Mesenchymal stem cell (in vitro differentiated cells and primary cell): Measurements from ENCODE around the gene ZFPL1.

Source experiments
- DNase-seq: peaks from one replicate; pipeline ENCODE4 v3.0.0-alpha.2; 2013
- H2AFZ ChIP-seq: one replicate; pipeline ENCODE4 v1.6.1; 2013; ENCODE audit warnings: low read depth, mild to moderate bottlenecking, control low read depth, inconsistent platforms, low read length, moderate library complexity
- H2AK5ac ChIP-seq: 2 replicates; pipeline ENCODE4 v1.6.1; 2013; ENCODE audit warnings: low read length, moderate library complexity, mild to moderate bottlenecking, inconsistent platforms; ENCODE audit not compliant: severe bottlenecking
- H2BK120ac ChIP-seq: one replicate; pipeline ENCODE4 v1.6.1; 2013; ENCODE audit warnings: low read depth, mild to moderate bottlenecking, inconsistent platforms, low read length, moderate library complexity
- H2BK12ac ChIP-seq, 2 experiments: one replicate each; pipeline ENCODE4 v1.6.1; 2013; ENCODE audit warnings: inconsistent platforms in 2 of 2, low read length in 2 of 2, mild to moderate bottlenecking in 2 of 2, moderate library complexity in 2 of 2, control low read depth in 1 of 2
- H2BK15ac ChIP-seq: one replicate; pipeline ENCODE4 v1.6.1; 2013; ENCODE audit warnings: mild to moderate bottlenecking, low read depth, inconsistent platforms; ENCODE audit not compliant: poor library complexity, severe bottlenecking
- H2BK5ac ChIP-seq: 2 replicates; pipeline ENCODE4 v1.6.1; 2013; ENCODE audit warnings: low read depth, mild to moderate bottlenecking, low read length, control low read depth, inconsistent platforms; ENCODE audit not compliant: poor library complexity, severe bottlenecking
- H3K14ac ChIP-seq, 2 experiments: one replicate each; pipeline ENCODE4 v1.6.1; 2013; ENCODE audit warnings: inconsistent platforms in 2 of 2, low read length in 2 of 2, control low read depth in 1 of 2, mild to moderate bottlenecking in 1 of 2, moderate library complexity in 1 of 2
- H3K18ac ChIP-seq, 2 experiments: one replicate each; pipeline ENCODE4 v1.6.1; 2013; ENCODE audit warnings: inconsistent platforms in 2 of 2, low read length in 2 of 2, control low read depth in 1 of 2, low read depth in 1 of 2, mild to moderate bottlenecking in 1 of 2
- H3K23ac ChIP-seq, 2 experiments: one replicate each; pipeline ENCODE4 v1.6.1; 2013; ENCODE audit warnings: inconsistent platforms in 2 of 2, low read length in 2 of 2, mild to moderate bottlenecking in 2 of 2, moderate library complexity in 2 of 2, control low read depth in 1 of 2
- H3K27ac ChIP-seq: 2 replicates; pipeline ENCODE4 v1.5.1; 2013; ENCODE audit warnings: mild to moderate bottlenecking, moderate library complexity, low read length, control low read depth, inconsistent platforms; ENCODE audit not compliant: poor library complexity, severe bottlenecking
- H3K27me3 ChIP-seq, 2 experiments: 2 replicates each; pipeline versions ENCODE4 v1.6.1 to v1.7.0; 2013; ENCODE audit warnings: low read length in 2 of 2, mild to moderate bottlenecking in 2 of 2, moderate library complexity in 2 of 2, control low read depth in 1 of 2, inconsistent platforms in 1 of 2; ENCODE audit not compliant: control insufficient read depth in 1 of 2, insufficient read depth in 1 of 2
- H3K36me3 ChIP-seq, 2 experiments: 2 replicates each; pipeline versions ENCODE4 v1.6.1 to v1.7.0; 2013; ENCODE audit warnings: low read length in 2 of 2, control low read depth in 1 of 2, inconsistent platforms in 1 of 2, low read depth in 1 of 2, mild to moderate bottlenecking in 1 of 2; ENCODE audit not compliant: insufficient read depth in 2 of 2, control insufficient read depth in 1 of 2
- H3K4ac ChIP-seq, 2 experiments: one replicate each; pipeline ENCODE4 v1.6.1; 2013; ENCODE audit warnings: inconsistent platforms in 2 of 2, low read length in 2 of 2, mild to moderate bottlenecking in 2 of 2, moderate library complexity in 2 of 2, control low read depth in 1 of 2, low read depth in 1 of 2
- H3K4me1 ChIP-seq: 2 replicates; pipeline ENCODE4 v1.6.1; 2013; ENCODE audit warnings: low read depth, low read length, control low read depth; ENCODE audit not compliant: control insufficient read depth, insufficient read depth
- H3K4me2 ChIP-seq: 2 replicates; pipeline ENCODE4 v1.6.1; 2013; ENCODE audit warnings: low read length, mild to moderate bottlenecking, inconsistent platforms; ENCODE audit not compliant: poor library complexity, severe bottlenecking
- H3K4me3 ChIP-seq, 2 experiments: 2 replicates each; pipeline versions ENCODE4 v1.5.1 to v1.7.0; 2013; ENCODE audit warnings: low read length in 2 of 2, mild to moderate bottlenecking in 2 of 2, control low read depth in 1 of 2, low read depth in 1 of 2; ENCODE audit not compliant: insufficient read depth in 1 of 2
- H3K79me1 ChIP-seq: replicated peaks from 2 replicates; pipeline ENCODE4 v1.6.1; 2013; ENCODE audit warnings: mild to moderate bottlenecking, control low read depth, low read length, inconsistent platforms; ENCODE audit not compliant: poor library complexity, severe bottlenecking
- H3K9ac ChIP-seq: 2 replicates; pipeline ENCODE4 v1.7.0; 2013; ENCODE audit warnings: mild to moderate bottlenecking, low read length, moderate library complexity
- H3K9me3 ChIP-seq: 2 replicates; pipeline ENCODE4 v1.7.0; 2013; ENCODE audit warnings: mild to moderate bottlenecking, low read length; ENCODE audit not compliant: control insufficient read depth
- H4K8ac ChIP-seq: one replicate; pipeline ENCODE4 v1.6.1; 2013; ENCODE audit warnings: inconsistent platforms, mild to moderate bottlenecking, low read length, moderate library complexity
- H4K91ac ChIP-seq: one replicate; pipeline ENCODE4 v1.6.1; 2013; ENCODE audit warnings: mild to moderate bottlenecking, low read length, inconsistent platforms
- WGBS: methylation state at CpG from one replicate; pipeline ENCODE4 v1.1.7; 2013; ENCODE audit warnings: mixed read lengths; 5-methylcytosine and 5-hydroxymethylcytosine counted together

The ZFPL1 gene

DNA sequence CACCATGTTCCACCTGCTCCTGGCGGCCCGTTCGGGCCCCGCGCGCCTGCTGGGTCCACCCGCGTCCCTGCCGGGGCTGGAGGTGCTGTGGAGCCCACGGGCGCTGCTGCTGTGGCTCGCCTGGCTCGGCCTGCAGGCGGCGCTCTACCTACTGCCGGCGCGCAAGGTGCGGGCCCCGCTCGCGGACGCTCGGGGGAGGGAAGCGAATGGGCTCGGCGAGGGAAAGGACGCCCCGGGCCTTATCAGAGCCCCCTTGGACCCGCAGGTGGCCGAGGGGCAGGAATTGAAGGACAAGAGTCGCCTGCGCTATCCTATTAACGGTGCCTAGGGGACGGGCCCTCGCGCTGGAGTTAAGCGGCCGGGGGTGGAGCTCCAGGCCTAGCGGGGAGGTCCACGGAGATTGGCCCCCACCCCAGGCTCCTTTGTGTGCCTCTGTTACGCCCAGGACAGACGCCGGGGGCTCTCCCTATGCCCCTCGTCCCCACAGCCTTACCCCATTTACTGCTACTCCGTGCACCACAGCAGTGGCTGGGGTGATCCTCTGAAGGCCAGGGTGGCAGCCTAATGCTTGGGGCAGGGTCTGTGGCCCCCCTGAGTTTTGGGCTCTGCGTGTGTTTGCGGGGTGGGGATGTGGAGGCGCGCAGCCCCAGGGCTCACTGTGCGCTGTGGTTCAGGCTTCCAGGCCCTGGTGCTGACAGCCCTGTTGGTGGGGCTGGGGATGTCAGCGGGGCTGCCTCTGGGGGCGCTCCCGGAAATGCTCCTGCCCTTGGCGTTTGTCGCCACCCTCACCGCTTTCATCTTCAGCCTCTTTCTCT lies 28.7 kb downstream of the ZFPL1 start:
- Histone ChIP-seq H3K9ac (peak overlapping the region; percentile 77), H4K8ac (peak overlapping the region; percentile 80), H3K79me1 (peaks cover 34% of the 10 kb centered on the region), H3K9me3 (no peaks in the 10 kb centered on the region), H3K23ac (peak overlapping the region in 1 of 2 experiments; percentile 66), H3K4me2 (peak overlapping the region; percentile 92), H3K18ac (peak overlapping the region; percentile 65 to 81), H4K91ac (peak overlapping the region; percentile 64), H3K4ac (peak overlapping the region; percentile 1 to 76), H2BK5ac (peak overlapping the region; percentile 33), H2BK12ac (peak overlapping the region in 1 of 2 experiments; percentile 93), H2AFZ (peak overlapping the region; percentile 72), H3K27me3 (no peaks in the 10 kb centered on the region), H3K4me1 (peaks cover 46% of the 10 kb centered on the region), H2BK15ac (no peak overlapping the region), H2BK120ac (no peak overlapping the region), H3K4me3 (peak overlapping the region; percentile 59 to 71), H3K36me3 (peaks cover 32 to 55% of the 10 kb centered on the region in 2 experiments), H3K14ac (peak overlapping the region in 1 of 2 experiments; percentile 64), H3K27ac (peak overlapping the region; percentile 87), H2AK5ac (peak overlapping the region; percentile 56)
- DNase-seq: peak; percentile 54
- WGBS: 1% methylated on average over 47 of the region's 57 CpGs

DNA sequence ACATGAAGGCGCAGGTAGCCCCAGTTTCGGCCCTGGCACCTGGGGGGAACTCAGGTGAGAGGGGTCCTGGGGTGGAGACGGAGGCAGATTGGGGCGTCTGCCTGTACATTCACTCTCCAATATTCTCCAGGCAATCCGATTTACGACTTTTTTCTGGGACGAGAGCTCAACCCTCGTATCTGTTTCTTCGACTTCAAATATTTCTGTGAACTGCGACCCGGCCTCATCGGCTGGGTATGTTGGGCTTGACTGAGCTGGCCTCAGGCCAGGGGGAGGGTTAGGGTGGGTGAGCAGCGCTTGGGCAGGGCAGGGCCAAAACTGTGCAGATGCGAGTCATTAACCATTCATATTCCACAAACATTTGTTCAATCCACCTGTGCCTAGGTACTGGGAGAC lies 29.3 kb downstream of the ZFPL1 start:
- Histone ChIP-seq H2BK12ac (no peak overlapping the region), H3K18ac (peak overlapping the region in 1 of 2 experiments; percentile 42), H3K4ac (peak overlapping the region; percentile 1 to 35), H2AK5ac (peak overlapping the region; percentile 56), H3K4me1 (peaks cover 46% of the 10 kb centered on the region), H2AFZ (no peak overlapping the region), H4K91ac (no peak overlapping the region), H3K36me3 (peaks cover 38 to 54% of the 10 kb centered on the region in 2 experiments), H3K9ac (peak overlapping the region; percentile 77), H3K14ac (no peak overlapping the region), H3K23ac (peak overlapping the region in 1 of 2 experiments; percentile 66), H2BK15ac (no peak overlapping the region), H3K79me1 (peaks cover 29% of the 10 kb centered on the region), H3K4me2 (peak overlapping the region; percentile 92), H4K8ac (peak overlapping the region; percentile 80), H3K9me3 (no peaks in the 10 kb centered on the region), H3K27me3 (no peaks in the 10 kb centered on the region), H2BK5ac (peak overlapping the region; percentile 33), H3K4me3 (peak overlapping the region; percentile 59 to 71), H3K27ac (peak overlapping the region; percentile 87), H2BK120ac (no peak overlapping the region)
- DNase-seq: no peak
- 53% methylated on average over 7 of the region's 14 CpGs for WGBS

DNA sequence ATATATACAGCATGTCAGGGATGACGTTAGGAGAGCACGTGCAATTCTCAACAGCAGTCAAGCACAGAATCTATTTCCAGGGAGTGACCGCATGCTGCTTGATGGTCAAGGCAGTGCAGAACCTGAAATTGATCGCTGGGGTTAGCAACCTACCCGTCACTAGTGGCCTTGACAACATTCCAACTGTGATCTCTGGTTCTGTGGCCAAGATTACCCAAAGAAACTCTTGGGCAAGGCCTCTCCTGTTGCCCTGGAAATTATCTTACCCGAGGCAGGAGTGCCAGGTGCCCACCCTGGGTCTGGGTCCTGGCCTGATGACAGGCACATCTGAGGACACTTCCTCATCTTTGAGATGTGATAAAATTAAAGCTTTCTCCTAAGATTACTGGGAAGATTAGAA lies 29.8 kb downstream of the ZFPL1 start:
- 93% methylated on average over 6 of the region's 6 CpGs for WGBS

DNA sequence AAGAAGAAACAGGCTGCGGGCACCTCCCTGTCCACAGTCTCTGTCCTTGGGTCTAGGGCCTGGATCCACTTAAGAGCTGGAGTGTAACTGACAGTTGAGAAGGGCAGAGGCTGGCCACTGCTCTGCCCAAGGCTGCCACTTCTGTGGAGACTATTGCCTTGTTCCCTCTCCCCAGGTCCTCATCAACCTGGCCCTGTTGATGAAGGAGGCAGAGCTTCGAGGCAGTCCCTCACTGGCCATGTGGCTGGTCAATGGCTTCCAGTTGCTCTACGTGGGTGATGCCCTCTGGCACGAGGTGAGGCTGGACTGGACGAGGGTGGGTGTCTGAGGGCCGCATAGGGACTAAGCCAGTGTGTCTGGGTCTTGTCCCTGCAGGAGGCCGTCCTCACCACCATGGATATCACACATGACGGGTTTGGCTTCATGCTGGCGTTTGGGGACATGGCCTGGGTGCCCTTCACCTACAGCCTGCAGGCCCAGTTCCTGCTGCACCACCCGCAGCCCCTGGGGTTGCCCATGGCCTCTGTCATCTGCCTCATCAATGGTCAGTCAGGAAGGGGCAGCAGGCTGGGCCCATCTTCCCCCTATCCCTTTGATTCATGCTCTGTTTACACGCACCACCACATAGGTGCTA lies 30.6 kb downstream of the ZFPL1 start:
- Histone ChIP-seq H3K79me1 (peaks cover 23% of the 10 kb centered on the region), H2BK15ac (no peak overlapping the region), H3K4me2 (no peak overlapping the region), H3K27me3 (no peaks in the 10 kb centered on the region), H2AK5ac (no peak overlapping the region), H2BK12ac (no peak overlapping the region), H2AFZ (no peak overlapping the region), H3K23ac (no peak overlapping the region), H3K4me1 (peaks cover 46% of the 10 kb centered on the region), H3K18ac (no peak overlapping the region), H2BK120ac (no peak overlapping the region), H3K4ac (no peak overlapping the region), H2BK5ac (no peak overlapping the region), H3K27ac (no peak overlapping the region), H3K9ac (peak overlapping the region; percentile 7), H3K4me3 (no peak overlapping the region), H3K36me3 (peaks cover 40 to 51% of the 10 kb centered on the region in 2 experiments), H3K14ac (no peak overlapping the region), H4K91ac (no peak overlapping the region), H3K9me3 (no peaks in the 10 kb centered on the region), H4K8ac (no peak overlapping the region)
- no peak for DNase-seq
- 94% methylated on average over 11 of the region's 11 CpGs for WGBS

More for the DNA sequence above, 29.8 kb downstream of the ZFPL1 start:
- Histone ChIP-seq H3K9me3 (no peaks in the 10 kb centered on the region), H3K23ac (no peak overlapping the region), H3K36me3 (peaks cover 40 to 54% of the 10 kb centered on the region in 2 experiments), H2BK15ac (no peak overlapping the region), H3K4me3 (no peak overlapping the region), H2BK120ac (no peak overlapping the region), H2AK5ac (no peak overlapping the region), H2BK12ac (no peak overlapping the region), H2AFZ (no peak overlapping the region), H4K8ac (no peak overlapping the region), H3K4me1 (peaks cover 46% of the 10 kb centered on the region), H3K79me1 (peaks cover 25% of the 10 kb centered on the region), H3K18ac (no peak overlapping the region), H3K4ac (no peak overlapping the region), H3K9ac (peak overlapping the region; percentile 77), H3K4me2 (peak overlapping the region; percentile 92), H3K27ac (no peak overlapping the region), H3K14ac (no peak overlapping the region), H3K27me3 (no peaks in the 10 kb centered on the region), H2BK5ac (no peak overlapping the region), H4K91ac (no peak overlapping the region)
- DNase-seq: no peak
